HL-60 (cell line): ENCODE results near the gene MICA.

ENCODE experiments used
- GABPA ChIP-seq: IDR thresholded peaks from 2 replicates; pipeline ENCODE4 v1.6.1; 2012; ENCODE audit warnings: low read depth
- POLR2AphosphoS5 ChIP-seq: IDR thresholded peaks from 2 replicates; pipeline ENCODE4 v1.6.1; 2012; ENCODE audit warnings: low read depth
- SPI1 ChIP-seq: IDR thresholded peaks from 2 replicates; pipeline ENCODE4 v1.6.1; 2012; ENCODE audit warnings: low read depth, mild to moderate bottlenecking, borderline replicate concordance
- TF ChIP-seq, protein P1 (sequence below): IDR thresholded peaks from one replicate; pipeline ENCODE4 v1.5.1; 2011; ENCODE audit warnings: low read length, control low read depth, inconsistent platforms; ENCODE audit not compliant: insufficient read depth
- TF ChIP-seq, protein P2 (sequence below): IDR thresholded peaks from 2 replicates; pipeline ENCODE4 v1.6.1; 2012; ENCODE audit warnings: low read depth; ENCODE audit not compliant: insufficient replicate concordance

DNA sequence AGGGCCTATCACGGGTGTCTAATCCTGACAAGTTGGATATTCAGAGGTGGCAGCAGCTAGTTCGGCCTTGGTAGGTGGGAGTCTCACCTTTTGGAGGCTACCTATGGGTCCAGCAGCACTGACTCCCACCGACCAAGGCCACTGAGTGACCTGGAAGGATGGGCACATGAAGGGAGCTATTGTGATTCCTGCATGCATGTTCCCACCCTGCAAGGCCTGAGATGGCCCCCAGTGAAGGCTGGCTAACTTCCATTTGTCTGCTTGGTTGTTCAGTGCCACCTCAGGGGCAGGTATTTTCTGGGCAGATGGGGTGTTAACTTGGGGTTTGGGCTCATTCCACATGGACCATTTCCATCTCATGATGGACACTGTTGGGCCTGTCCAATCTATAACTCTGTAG, 18.4 kb upstream of the MICA start:
- TF ChIP-seq, protein P1, sequence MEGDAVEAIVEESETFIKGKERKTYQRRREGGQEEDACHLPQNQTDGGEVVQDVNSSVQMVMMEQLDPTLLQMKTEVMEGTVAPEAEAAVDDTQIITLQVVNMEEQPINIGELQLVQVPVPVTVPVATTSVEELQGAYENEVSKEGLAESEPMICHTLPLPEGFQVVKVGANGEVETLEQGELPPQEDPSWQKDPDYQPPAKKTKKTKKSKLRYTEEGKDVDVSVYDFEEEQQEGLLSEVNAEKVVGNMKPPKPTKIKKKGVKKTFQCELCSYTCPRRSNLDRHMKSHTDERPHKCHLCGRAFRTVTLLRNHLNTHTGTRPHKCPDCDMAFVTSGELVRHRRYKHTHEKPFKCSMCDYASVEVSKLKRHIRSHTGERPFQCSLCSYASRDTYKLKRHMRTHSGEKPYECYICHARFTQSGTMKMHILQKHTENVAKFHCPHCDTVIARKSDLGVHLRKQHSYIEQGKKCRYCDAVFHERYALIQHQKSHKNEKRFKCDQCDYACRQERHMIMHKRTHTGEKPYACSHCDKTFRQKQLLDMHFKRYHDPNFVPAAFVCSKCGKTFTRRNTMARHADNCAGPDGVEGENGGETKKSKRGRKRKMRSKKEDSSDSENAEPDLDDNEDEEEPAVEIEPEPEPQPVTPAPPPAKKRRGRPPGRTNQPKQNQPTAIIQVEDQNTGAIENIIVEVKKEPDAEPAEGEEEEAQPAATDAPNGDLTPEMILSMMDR: no peak
- no peak for TF ChIP-seq GABPA
- no peak for TF ChIP-seq POLR2AphosphoS5
- TF ChIP-seq, protein P2, sequence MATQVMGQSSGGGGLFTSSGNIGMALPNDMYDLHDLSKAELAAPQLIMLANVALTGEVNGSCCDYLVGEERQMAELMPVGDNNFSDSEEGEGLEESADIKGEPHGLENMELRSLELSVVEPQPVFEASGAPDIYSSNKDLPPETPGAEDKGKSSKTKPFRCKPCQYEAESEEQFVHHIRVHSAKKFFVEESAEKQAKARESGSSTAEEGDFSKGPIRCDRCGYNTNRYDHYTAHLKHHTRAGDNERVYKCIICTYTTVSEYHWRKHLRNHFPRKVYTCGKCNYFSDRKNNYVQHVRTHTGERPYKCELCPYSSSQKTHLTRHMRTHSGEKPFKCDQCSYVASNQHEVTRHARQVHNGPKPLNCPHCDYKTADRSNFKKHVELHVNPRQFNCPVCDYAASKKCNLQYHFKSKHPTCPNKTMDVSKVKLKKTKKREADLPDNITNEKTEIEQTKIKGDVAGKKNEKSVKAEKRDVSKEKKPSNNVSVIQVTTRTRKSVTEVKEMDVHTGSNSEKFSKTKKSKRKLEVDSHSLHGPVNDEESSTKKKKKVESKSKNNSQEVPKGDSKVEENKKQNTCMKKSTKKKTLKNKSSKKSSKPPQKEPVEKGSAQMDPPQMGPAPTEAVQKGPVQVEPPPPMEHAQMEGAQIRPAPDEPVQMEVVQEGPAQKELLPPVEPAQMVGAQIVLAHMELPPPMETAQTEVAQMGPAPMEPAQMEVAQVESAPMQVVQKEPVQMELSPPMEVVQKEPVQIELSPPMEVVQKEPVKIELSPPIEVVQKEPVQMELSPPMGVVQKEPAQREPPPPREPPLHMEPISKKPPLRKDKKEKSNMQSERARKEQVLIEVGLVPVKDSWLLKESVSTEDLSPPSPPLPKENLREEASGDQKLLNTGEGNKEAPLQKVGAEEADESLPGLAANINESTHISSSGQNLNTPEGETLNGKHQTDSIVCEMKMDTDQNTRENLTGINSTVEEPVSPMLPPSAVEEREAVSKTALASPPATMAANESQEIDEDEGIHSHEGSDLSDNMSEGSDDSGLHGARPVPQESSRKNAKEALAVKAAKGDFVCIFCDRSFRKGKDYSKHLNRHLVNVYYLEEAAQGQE: no peak
- TF ChIP-seq SPI1: no peak
